Mesendoderm (in vitro differentiated cells): ENCODE data around the gene C16orf78. TPM values are rescaled to one million over a fixed set of nuclear protein-coding genes. Genes with fewer than 3 reads are reported as not detected.

Source experiments
- DNase-seq: peaks from one replicate; pipeline ENCODE4 v3.0.0; 2013
- H2AK5ac ChIP-seq: 2 replicates; pipeline ENCODE4 v1.6.1; 2013; ENCODE audit warnings: low read length, inconsistent platforms
- H2BK120ac ChIP-seq: 2 replicates; pipeline ENCODE4 v1.6.1; 2013; ENCODE audit warnings: low read depth, mild to moderate bottlenecking, low read length, moderate library complexity, mixed read lengths
- H2BK15ac ChIP-seq: replicated peaks from 2 replicates; pipeline ENCODE4 v1.6.1; 2013; ENCODE audit warnings: low read depth, mild to moderate bottlenecking, moderate library complexity
- H2BK5ac ChIP-seq: 2 replicates; pipeline ENCODE4 v1.6.1; 2013; ENCODE audit warnings: low read length, inconsistent platforms
- H3K18ac ChIP-seq: 2 replicates; pipeline ENCODE4 v1.6.1; 2013; ENCODE audit warnings: mild to moderate bottlenecking, low read length, mixed read lengths
- H3K23ac ChIP-seq: one replicate; pipeline ENCODE4 v1.6.1; 2013; ENCODE audit warnings: low read length
- H3K27ac ChIP-seq: 2 replicates; pipeline ENCODE4 v1.5.1; 2013; ENCODE audit warnings: low read depth, mild to moderate bottlenecking, inconsistent platforms, low read length, moderate library complexity
- H3K27me3 ChIP-seq: 2 replicates; pipeline ENCODE4 v1.6.1; 2013; ENCODE audit warnings: low read length, control low read depth, mild to moderate bottlenecking, inconsistent platforms; ENCODE audit not compliant: insufficient read depth, poor library complexity
- H3K36me3 ChIP-seq: 2 replicates; pipeline ENCODE4 v1.6.1; 2013; ENCODE audit warnings: low read length, inconsistent platforms; ENCODE audit not compliant: control insufficient read depth, insufficient read depth
- H3K4ac ChIP-seq: one replicate; pipeline ENCODE4 v1.6.1; 2013; ENCODE audit warnings: low read depth, mild to moderate bottlenecking, low read length, moderate library complexity
- H3K4me1 ChIP-seq: 2 replicates; pipeline ENCODE4 v1.6.1; 2013; ENCODE audit warnings: low read depth, low read length, inconsistent platforms; ENCODE audit not compliant: control insufficient read depth
- H3K4me2 ChIP-seq: 2 replicates; pipeline ENCODE4 v1.6.1; 2013; ENCODE audit warnings: low read length
- H3K4me3 ChIP-seq: 2 replicates; pipeline ENCODE4 v1.5.1; 2013; ENCODE audit warnings: mild to moderate bottlenecking, low read length
- H3K56ac ChIP-seq: one replicate; pipeline ENCODE4 v1.6.1; 2013; ENCODE audit warnings: low read length
- H3K79me1 ChIP-seq: 2 replicates; pipeline ENCODE4 v1.6.1; 2013; ENCODE audit warnings: low read length, inconsistent platforms
- H3K79me2 ChIP-seq: 2 replicates; pipeline ENCODE4 v1.6.1; 2013; ENCODE audit warnings: mild to moderate bottlenecking, low read length; ENCODE audit not compliant: control insufficient read depth, insufficient read depth
- H3K9ac ChIP-seq: 2 replicates; pipeline ENCODE4 v1.6.1; 2013; ENCODE audit warnings: low read length, inconsistent platforms
- H4K5ac ChIP-seq: one replicate; pipeline ENCODE4 v1.6.1; 2013; ENCODE audit warnings: low read length
- H4K8ac ChIP-seq: one replicate; pipeline ENCODE4 v1.6.1; 2013; ENCODE audit warnings: low read depth, mild to moderate bottlenecking, control low read depth, low read length, moderate library complexity
- WGBS: extraction: QIAGEN DNeasy Blood & Tissue Kit; methylation state at CpG from one replicate; pipeline ENCODE4 v1.1.7; 2013; ENCODE audit warnings: low lambda C conversion rate, missing lambda C conversion rate; ENCODE audit not compliant: insufficient coverage; ENCODE audit errors: extremely low coverage; 5-methylcytosine and 5-hydroxymethylcytosine counted together
- polyA plus RNA-seq, 2 experiments: library from polyadenylated mRNA; stranded (reverse); fragments of 200-250 nt; gene quantifications; one replicate each; pipeline ENCODE4 v1.2.3, GENCODE V29; 2013

The C16orf78 gene, protein sequence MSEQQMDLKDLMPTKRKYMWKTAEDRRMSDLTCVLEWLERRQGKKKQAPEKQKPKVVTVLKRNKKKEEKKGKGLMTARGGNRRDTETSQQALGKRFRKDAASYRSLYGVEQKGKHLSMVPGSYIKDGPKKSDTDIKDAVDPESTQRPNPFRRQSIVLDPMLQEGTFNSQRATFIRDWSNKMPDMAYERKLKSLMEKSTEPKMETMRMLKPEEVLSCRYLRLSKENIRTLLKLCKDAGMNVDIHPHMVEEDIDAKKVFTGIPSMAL
- polyA plus RNA-seq (2013, experiment 1 of 2) = 0.17 TPM
- 0.27 TPM for polyA plus RNA-seq (2013, experiment 2 of 2)

DNA sequence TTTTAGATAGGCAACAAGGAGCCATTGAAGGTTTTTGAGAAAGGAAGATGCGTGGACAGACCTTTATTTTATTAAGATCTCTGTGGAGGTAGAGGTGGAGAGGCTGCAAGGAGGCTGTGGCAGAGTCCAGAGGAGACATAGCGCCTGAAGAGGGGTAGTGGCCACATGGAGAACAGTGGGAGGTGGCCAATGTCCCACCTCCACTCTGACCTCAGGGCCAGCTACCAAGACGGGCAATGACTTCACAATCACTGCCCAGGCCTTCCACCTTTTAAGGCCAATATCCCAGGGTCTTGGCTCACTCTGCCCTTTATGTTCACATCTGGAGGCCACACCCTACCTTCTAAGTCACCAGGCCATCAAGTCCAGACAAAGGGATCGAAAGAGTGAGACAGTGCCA lies at the start of gene C16orf78:
TSS of gene C16orf78 (plus strand) at position 301 of the 400 bp plus-strand sequence. CDS start 136 bp downstream, outside the sequence.
- Histone ChIP-seq H3K79me1 (no peaks in the 10 kb centered on the region), H3K4ac (no peak within 1 kb of the TSS), H3K4me2 (no peak within 1 kb of the TSS), H3K56ac (peak within 1 kb of the TSS; percentile 45), H3K18ac (no peak within 1 kb of the TSS), H3K36me3 (no peaks in the 10 kb centered on the region), H3K27me3 (no peaks in the 10 kb centered on the region), H3K4me3 (no peak within 1 kb of the TSS), H2BK5ac (no peak within 1 kb of the TSS), H3K27ac (peak within 1 kb of the TSS; percentile 23), H3K79me2 (no peaks in the 10 kb centered on the region), H3K9ac (no peak within 1 kb of the TSS), H3K4me1 (peaks cover 8% of the 10 kb centered on the region), H2AK5ac (no peak within 1 kb of the TSS), H2BK15ac (no peak within 1 kb of the TSS), H3K23ac (no peak within 1 kb of the TSS), H4K8ac (no peak within 1 kb of the TSS), H4K5ac (no peak within 1 kb of the TSS), H2BK120ac (no peak within 1 kb of the TSS)
- no CpG with 5 or more reads among the region's 4 CpGs for WGBS
- DNase-seq = no peak

DNA sequence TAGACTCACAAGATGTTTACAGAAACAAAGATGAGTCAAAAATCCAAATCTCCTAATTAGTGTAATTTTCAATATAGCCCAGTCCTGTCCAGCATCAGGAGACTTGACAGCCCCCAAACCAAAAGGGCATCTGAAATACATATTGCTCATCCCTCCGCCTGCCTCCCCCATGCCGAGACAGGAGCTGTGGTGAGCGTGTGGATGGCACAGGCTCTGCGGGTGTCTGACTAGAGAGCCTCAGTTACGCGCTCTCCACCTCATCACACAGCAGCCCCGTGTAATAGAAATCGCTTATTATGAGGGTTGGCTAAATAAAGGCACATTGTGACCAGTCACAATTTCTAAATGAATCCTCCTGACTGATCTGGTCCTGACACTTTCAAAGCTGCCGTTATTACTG lies 48.9 kb upstream of the C16orf78 start:
- Histone ChIP-seq H3K4me1 (no peaks in the 10 kb centered on the region), H3K4ac (no peak overlapping the region), H2AK5ac (no peak overlapping the region), H3K56ac (no peak overlapping the region), H3K4me3 (no peak overlapping the region), H3K27ac (no peak overlapping the region), H3K79me1 (no peaks in the 10 kb centered on the region), H3K27me3 (no peaks in the 10 kb centered on the region), H3K36me3 (no peaks in the 10 kb centered on the region), H2BK15ac (no peak overlapping the region), H3K4me2 (no peak overlapping the region), H3K23ac (no peak overlapping the region), H3K18ac (no peak overlapping the region), H3K79me2 (no peaks in the 10 kb centered on the region), H2BK120ac (no peak overlapping the region), H4K5ac (no peak overlapping the region), H2BK5ac (no peak overlapping the region), H3K9ac (no peak overlapping the region), H4K8ac (no peak overlapping the region)
- no CpG with 5 or more reads among the region's 9 CpGs for WGBS
- no peak for DNase-seq

DNA sequence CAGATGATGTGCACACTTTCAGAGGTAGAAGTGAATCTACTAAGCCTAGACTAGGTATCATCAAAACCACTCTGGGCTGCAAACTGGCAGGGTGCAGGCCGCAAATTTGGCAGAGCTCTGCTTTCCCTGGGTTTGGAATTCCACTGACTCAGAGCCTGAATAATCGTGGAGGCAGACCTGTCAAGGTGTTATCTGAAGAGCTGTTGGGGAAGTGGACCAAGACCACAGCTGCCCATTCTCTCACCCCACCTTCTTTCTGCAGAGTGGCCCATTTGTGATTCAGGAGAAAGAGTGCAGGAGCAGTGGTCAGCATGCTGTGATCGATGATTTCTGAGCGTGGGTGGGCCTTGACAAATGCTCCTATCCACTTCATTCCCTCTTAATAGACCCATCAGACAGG lies 46.1 kb upstream of the C16orf78 start:
- Histone ChIP-seq H3K18ac (no peak overlapping the region), H3K27me3 (no peaks in the 10 kb centered on the region), H3K79me1 (no peaks in the 10 kb centered on the region), H2BK120ac (no peak overlapping the region), H2AK5ac (no peak overlapping the region), H4K8ac (no peak overlapping the region), H2BK15ac (no peak overlapping the region), H3K4ac (no peak overlapping the region), H3K27ac (no peak overlapping the region), H3K4me3 (no peak overlapping the region), H3K56ac (no peak overlapping the region), H2BK5ac (no peak overlapping the region), H3K23ac (no peak overlapping the region), H3K4me2 (no peak overlapping the region), H3K4me1 (no peaks in the 10 kb centered on the region), H4K5ac (no peak overlapping the region), H3K79me2 (no peaks in the 10 kb centered on the region), H3K36me3 (no peaks in the 10 kb centered on the region), H3K9ac (no peak overlapping the region)
- DNase-seq = no peak
- WGBS = no CpG with 5 or more reads among the region's 4 CpGs

DNA sequence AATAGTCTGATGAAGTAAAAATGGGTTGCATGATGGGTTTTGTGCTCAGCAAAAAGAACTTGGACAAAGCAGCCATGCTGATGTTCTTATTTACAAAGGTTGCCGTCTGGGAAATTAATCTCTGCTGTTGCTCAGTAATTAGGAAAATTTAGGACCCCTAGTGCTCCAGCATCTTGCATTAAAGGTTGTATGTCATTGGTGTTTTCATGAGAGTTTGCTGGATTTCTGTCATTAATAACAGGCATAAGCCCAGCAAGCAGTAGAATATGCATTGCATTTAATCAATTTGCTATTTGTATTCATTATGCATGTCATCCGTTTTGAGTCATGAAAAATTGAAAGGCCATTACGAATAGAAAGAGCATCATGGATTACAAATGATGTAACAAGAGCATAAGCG lies 45.3 kb upstream of the C16orf78 start:
- Histone ChIP-seq H3K79me1 (no peaks in the 10 kb centered on the region), H3K27ac (no peak overlapping the region), H3K9ac (no peak overlapping the region), H4K8ac (no peak overlapping the region), H3K4me3 (no peak overlapping the region), H3K36me3 (no peaks in the 10 kb centered on the region), H3K23ac (no peak overlapping the region), H3K4me2 (no peak overlapping the region), H2AK5ac (no peak overlapping the region), H2BK15ac (no peak overlapping the region), H3K56ac (no peak overlapping the region), H3K4me1 (no peaks in the 10 kb centered on the region), H4K5ac (no peak overlapping the region), H3K4ac (no peak overlapping the region), H3K79me2 (no peaks in the 10 kb centered on the region), H3K18ac (no peak overlapping the region), H2BK120ac (no peak overlapping the region), H2BK5ac (no peak overlapping the region), H3K27me3 (no peaks in the 10 kb centered on the region)
- DNase-seq = no peak
- WGBS = no CpG with 5 or more reads among the region's 4 CpGs

- H3K4me2 ChIP-seq = no peak overlapping the region
- no peak overlapping the region for H3K4me3 ChIP-seq
- H2AK5ac ChIP-seq = no peak overlapping the region
- H2BK120ac ChIP-seq = no peak overlapping the region
- H3K27ac ChIP-seq = no peak overlapping the region
- no peaks in the 10 kb centered on the region for H3K79me1 ChIP-seq
- no peak overlapping the region for H4K8ac ChIP-seq
- H3K9ac ChIP-seq = no peak overlapping the region
- no peaks in the 10 kb centered on the region for H3K79me2 ChIP-seq
- H3K18ac ChIP-seq = no peak overlapping the region
- H3K4me1 ChIP-seq = no peaks in the 10 kb centered on the region
- no peak overlapping the region for H2BK5ac ChIP-seq
- H2BK15ac ChIP-seq = no peak overlapping the region
- H4K5ac ChIP-seq = no peak overlapping the region
- H3K23ac ChIP-seq = no peak overlapping the region
- H3K56ac ChIP-seq = no peak overlapping the region
- no CpG with 5 or more reads among the region's 9 CpGs for WGBS
- no peak for DNase-seq
- H3K36me3 ChIP-seq = no peaks in the 10 kb centered on the region
- no peaks in the 10 kb centered on the region for H3K27me3 ChIP-seq
- no peak overlapping the region for H3K4ac ChIP-seq
These were observed 42.9 kb upstream of the C16orf78 start for GRCh38 chr16:49330562-49331201.
